Activated CD8-positive, alpha-beta T cell treated with anti-CD3 and anti-CD28 coated beads, Interleukin-2, amount 10 ng/mL, durations not matched to agents 7 days and 5 days (primary cell): ENCODE measurements around the gene BLM. TPM values are rescaled to one million over a fixed set of nuclear protein-coding genes. Genes with fewer than 3 reads are reported as not detected.

Source experiments
- ATAC-seq: fragments of 150-1000 bp; cut with Tn5 transposase; one replicate; pipeline ENCODE4 v1.10.0; 2021; ENCODE audit warnings: moderate library complexity
- CTCF ChIA-PET: fragments of 350-600 bp; sonication (Branson Sonifier 250); formaldehyde crosslinking; loops from one replicate; lab custom pipeline; 2021; ENCODE audit warnings: antibody characterized with exemption; lab: Charles Lee
- POLR2A ChIA-PET: fragments of 350-600 bp; sonication (Branson Sonifier 250); formaldehyde crosslinking; loops from one replicate; lab custom pipeline; 2021; ENCODE audit warnings: antibody characterized with exemption; lab: Charles Lee
- DNase-seq: peaks from one replicate; pipeline ENCODE4 v3.0.0-alpha.2; 2020
- H3K27ac Mint-ChIP-seq: one replicate; pipeline ENCODE4 v1.8.0; 2021; ENCODE audit warnings: mild to moderate bottlenecking, mixed read lengths
- H3K27me3 Mint-ChIP-seq: one replicate; pipeline ENCODE4 v1.8.0; 2021; ENCODE audit warnings: low read depth, mixed read lengths
- H3K36me3 Mint-ChIP-seq: one replicate; pipeline ENCODE4 v1.8.0; 2021; ENCODE audit warnings: low read depth, mixed read lengths
- H3K4me1 Mint-ChIP-seq: one replicate; pipeline ENCODE4 v1.8.0; 2021; ENCODE audit warnings: low read depth, mixed read lengths
- H3K4me3 Mint-ChIP-seq: one replicate; pipeline ENCODE4 v1.8.0; 2021; ENCODE audit warnings: mild to moderate bottlenecking, mixed read lengths
- H3K9me3 Mint-ChIP-seq: one replicate; pipeline ENCODE4 v1.8.0; 2022; ENCODE audit warnings: mixed read lengths; ENCODE audit not compliant: insufficient read depth
- total RNA-seq, 2 experiments: library from RNA; stranded (reverse); gene quantifications; one replicate each; pipeline ENCODE4 v1.2.3, GENCODE V29; 2021

Gene BLM
- total RNA-seq, 2 experiments from 2014 or later: 52.3 to 57.4 TPM

DNA sequence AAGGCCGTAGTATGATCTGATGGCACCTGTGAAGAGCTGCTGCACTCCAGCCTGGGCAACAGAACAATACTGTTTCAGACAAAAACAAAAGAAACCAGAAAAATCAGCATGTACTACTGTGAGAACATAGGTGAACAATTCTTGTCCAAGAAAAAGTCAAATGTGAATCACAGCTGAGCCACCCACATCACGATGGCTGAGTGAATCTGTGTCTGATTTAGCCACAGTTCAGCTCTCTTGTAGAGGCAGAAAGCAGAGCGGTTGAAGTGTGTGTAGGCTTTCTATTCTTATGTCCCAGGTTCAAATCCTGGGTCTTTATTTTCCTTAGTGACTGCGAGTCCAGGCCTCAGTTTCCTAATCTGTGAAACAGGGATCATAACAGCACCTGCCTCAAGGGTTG lies 146.8 kb downstream of the BLM start:
- DNase-seq (no peak), ATAC-seq (no peak)
- Mint-ChIP-seq H3K27ac (no peak overlapping the region), H3K9me3 (no peaks in the 10 kb centered on the region), H3K4me3 (no peak overlapping the region), H3K36me3 (no peaks in the 10 kb centered on the region), H3K4me1 (peaks cover 32% of the 10 kb centered on the region), H3K27me3 (no peaks in the 10 kb centered on the region)
- CTCF ChIA-PET: interaction anchor here (0.9 kb wide), 1 partner anchor 56 kb away, joined by 3 read pairs; no protein-coding TSS in a partner anchor
- POLR2A ChIA-PET: interaction anchor here (0.9 to 1.5 kb wide), 3 partner anchors 10 to 50 kb away, joined by 3 to 4 read pairs (median 3); no protein-coding TSS in a partner anchor

- H3K9me3 Mint-ChIP-seq: no peaks in the 10 kb centered on the region
- DNase-seq: no peak
- H3K4me1 Mint-ChIP-seq: peaks cover 33% of the 10 kb centered on the region
- ChIA-PET CTCF (interaction anchor here (0.9 kb wide), 1 partner anchor 57 kb away, joined by 3 read pairs; no protein-coding TSS in a partner anchor), POLR2A (interaction anchor here (0.9 to 1.5 kb wide), 3 partner anchors 10 to 50 kb away, joined by 3 to 4 read pairs (median 3); no protein-coding TSS in a partner anchor)
- ATAC-seq: no peak
- H3K36me3 Mint-ChIP-seq: no peaks in the 10 kb centered on the region
- no peaks in the 10 kb centered on the region for H3K27me3 Mint-ChIP-seq
- no peak overlapping the region for H3K27ac Mint-ChIP-seq
- no peak overlapping the region for H3K4me3 Mint-ChIP-seq
Measured at GRCh38 chr15:90864507-90864906, 147.4 kb downstream of the BLM start.

DNA sequence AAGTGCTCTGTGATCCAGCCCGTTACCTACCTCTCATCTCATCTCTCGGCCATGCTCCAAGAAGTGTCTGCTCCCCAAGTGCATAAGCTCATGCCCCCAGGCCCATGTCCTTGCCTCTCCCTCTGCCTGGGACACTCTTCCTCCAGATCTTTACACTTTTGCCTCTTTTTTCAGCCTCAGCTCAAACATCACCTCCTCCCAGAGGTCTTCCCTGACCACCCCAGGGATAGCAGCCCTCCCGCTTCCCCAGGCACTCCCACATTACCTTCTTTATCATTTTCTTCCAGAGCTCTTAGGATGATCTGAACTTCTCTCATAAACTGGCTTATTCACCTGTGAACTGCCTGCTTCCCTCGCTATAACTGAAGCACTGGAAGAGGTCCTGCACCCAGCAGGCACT lies 148.6 kb downstream of the BLM start:
- peaks cover 36% of the 10 kb centered on the region for H3K4me1 Mint-ChIP-seq
- no peaks in the 10 kb centered on the region for H3K9me3 Mint-ChIP-seq
- H3K4me3 Mint-ChIP-seq: no peak overlapping the region
- POLR2A ChIA-PET: no interaction called here
- no peaks in the 10 kb centered on the region for H3K27me3 Mint-ChIP-seq
- DNase-seq (no peak), ATAC-seq (no peak)
- peaks cover under 1% of the 10 kb centered on the region for H3K36me3 Mint-ChIP-seq
- CTCF ChIA-PET: no interaction called here
- no peak overlapping the region for H3K27ac Mint-ChIP-seq

Other genes with a start within 250 kb of the BLM start
- 10 to 100 TPM; 64.9 to 66.6 TPM for gene CRTC3, start 187.4 kb upstream of the BLM start, total RNA-seq
- 10 to 100 TPM; 86.0 to 86.5 TPM for gene FURIN, start 151.2 kb downstream of the BLM start, total RNA-seq
- gene FES, start 167.2 kb downstream of the BLM start, total RNA-seq: 10 to 100 TPM; 10.5 to 11.1 TPM
- 10 to 100 TPM; 82.7 to 97.7 TPM for gene MAN2A2, start 186.0 kb downstream of the BLM start, total RNA-seq
- 10 to 100 TPM; 23.8 to 26.9 TPM for gene HDDC3, start 215.2 kb downstream of the BLM start, total RNA-seq
- 10 to 100 TPM; 74.6 to 81.4 TPM for gene UNC45A, start 217.9 kb downstream of the BLM start, total RNA-seq
- gene RCCD1, start 237.5 kb downstream of the BLM start, total RNA-seq: 10 to 100 TPM; 30.1 to 31.9 TPM